Neural cell (in vitro differentiated cells): Measurements from ENCODE around the gene OR10K2. TPM values are rescaled to one million over a fixed set of nuclear protein-coding genes. Genes with fewer than 3 reads are reported as not detected.
"Not testable (repeated sequence)": the region's sequence is repeated elsewhere in the genome, so short reads cannot be mapped to it uniquely, and the experiment has no call there.

Experiments
- H2AFZ ChIP-seq: fragments of 200-600, 300-800 bp; sonication (generic), shearing (Covaris generic); 2 replicates; pipeline ENCODE4 v1.6.0; 2014; ENCODE audit warnings: low read depth, mild to moderate bottlenecking, antibody characterized with exemption, low read length, moderate library complexity
- H3F3A ChIP-seq: fragments of 200-600 bp; shearing (Covaris generic); 2 replicates; pipeline ENCODE4 v1.6.1; 2016; ENCODE audit warnings: mild to moderate bottlenecking, moderate library complexity, mixed read lengths, antibody characterized with exemption, low read length; ENCODE audit not compliant: insufficient read depth, poor library complexity, severe bottlenecking
- H3K27ac ChIP-seq: fragments of 200-600, 300-800 bp; sonication (generic), shearing (Covaris generic); 2 replicates; pipeline ENCODE4 v1.5.1; 2014; ENCODE audit warnings: mild to moderate bottlenecking, low read length, moderate library complexity
- H3K27me3 ChIP-seq: fragments of 300-800, 200-600 bp; sonication (generic), shearing (Covaris generic); 2 replicates; pipeline ENCODE4 v1.6.0; 2014; ENCODE audit warnings: mild to moderate bottlenecking, low read depth, low read length, moderate library complexity; ENCODE audit not compliant: insufficient read depth
- H3K36me3 ChIP-seq: fragments of 300-800, 200-600 bp; sonication (generic), shearing (Covaris generic); 2 replicates; pipeline ENCODE4 v1.5.1; 2014; ENCODE audit warnings: mild to moderate bottlenecking, antibody characterized with exemption, low read length, moderate library complexity; ENCODE audit not compliant: insufficient read depth
- H3K4me2 ChIP-seq: fragments of 300-800, 200-600 bp; sonication (generic), shearing (Covaris generic); 2 replicates; pipeline ENCODE4 v1.6.0; 2014; ENCODE audit warnings: mild to moderate bottlenecking, low read length
- H3K4me3 ChIP-seq: fragments of 300-800, 200-600 bp; sonication (generic), shearing (Covaris generic); 2 replicates; pipeline ENCODE4 v1.5.1; 2014; ENCODE audit warnings: mild to moderate bottlenecking, low read length, moderate library complexity
- H3K79me2 ChIP-seq: fragments of 200-600 bp; shearing (Covaris generic); replicated peaks from 2 replicates; pipeline ENCODE4 v1.6.0; 2014; ENCODE audit warnings: mild to moderate bottlenecking, low read length, moderate library complexity; ENCODE audit not compliant: insufficient read depth
- H3K9ac ChIP-seq: fragments of 300-800, 200-600 bp; sonication (generic), shearing (Covaris generic); 2 replicates; pipeline ENCODE4 v1.6.1; 2016; ENCODE audit warnings: mild to moderate bottlenecking, low read length, mixed read lengths
- H3K9me2 ChIP-seq: fragments of 200-600 bp; shearing (Covaris generic); 2 replicates; pipeline ENCODE4 v1.6.1; 2016; ENCODE audit warnings: mild to moderate bottlenecking, low read length, mixed read lengths; ENCODE audit not compliant: insufficient read depth
- H3K9me3 ChIP-seq: fragments of 200-600, 300-800 bp; sonication (generic), shearing (Covaris generic); 2 replicates; pipeline ENCODE4 v1.6.1; 2016; ENCODE audit warnings: mild to moderate bottlenecking, mixed run types, low read length, moderate library complexity, mixed read lengths
- H4K20me1 ChIP-seq: fragments of 200-600 bp; shearing (Covaris generic); 2 replicates; pipeline ENCODE4 v1.6.1; 2016; ENCODE audit warnings: mild to moderate bottlenecking, mixed run types; ENCODE audit not compliant: insufficient read depth
- CTCF ChIP-seq: fragments of 450-650 bp; IDR thresholded peaks from 2 replicates; pipeline ENCODE4 v1.5.1; 2014; ENCODE audit warnings: antibody characterized with exemption, mild to moderate bottlenecking, moderate library complexity; ENCODE audit not compliant: poor library complexity, severe bottlenecking
- EP300 ChIP-seq: fragments of 450-650 bp; conservative IDR thresholded peaks from 2 replicates; pipeline ENCODE4 v1.6.1; 2014; ENCODE audit warnings: antibody characterized with exemption, mild to moderate bottlenecking, moderate library complexity; ENCODE audit not compliant: poor library complexity, severe bottlenecking
- EZH2 ChIP-seq: fragments of 200-600, 300-800 bp; shearing (Covaris generic), sonication (generic); IDR thresholded peaks from 2 replicates; pipeline ENCODE4 v1.6.1; 2014; ENCODE audit warnings: antibody characterized with exemption, low read length, borderline replicate concordance, mild to moderate bottlenecking; ENCODE audit not compliant: insufficient read depth, poor library complexity, severe bottlenecking
- MXI1 ChIP-seq: fragments of 450-650 bp; conservative IDR thresholded peaks from 2 replicates; pipeline ENCODE4 v1.6.1; 2014; ENCODE audit warnings: antibody characterized with exemption, mild to moderate bottlenecking; ENCODE audit not compliant: poor library complexity, severe bottlenecking
- POLR2AphosphoS5 ChIP-seq: IDR thresholded peaks from 2 replicates; pipeline ENCODE4 v1.6.1; 2012
- RAD21 ChIP-seq: fragments of 450-650 bp; conservative IDR thresholded peaks from 2 replicates; pipeline ENCODE4 v1.6.1; 2014; ENCODE audit warnings: antibody characterized with exemption, mild to moderate bottlenecking, moderate library complexity
- SMC3 ChIP-seq: fragments of 450-650 bp; conservative IDR thresholded peaks from 2 replicates; pipeline ENCODE4 v1.6.1; 2014; ENCODE audit warnings: antibody characterized with exemption, mild to moderate bottlenecking, moderate library complexity; ENCODE audit not compliant: poor library complexity
- TAF1 ChIP-seq: IDR thresholded peaks from 2 replicates; pipeline ENCODE4 v1.6.1; 2012; ENCODE audit warnings: low read depth
- polyA plus RNA-seq: library from polyadenylated mRNA; depleted of rRNA; stranded (reverse); fragments of >200 nt; gene quantifications from 2 replicates; pipeline ENCODE4 v1.2.3, GENCODE V29; 2014
- TF ChIP-seq, protein P1 (sequence below): IDR thresholded peaks from 2 replicates; pipeline ENCODE4 v1.6.1; 2012; ENCODE audit warnings: borderline replicate concordance

The OR10K2 gene
- polyA plus RNA-seq, 1 donor from 2014 or later: not detected

- not testable (repeated sequence) for H4K20me1 ChIP-seq, H3K79me2 ChIP-seq, H3K9me3 ChIP-seq, H3K9ac ChIP-seq, H3K36me3 ChIP-seq, H3F3A ChIP-seq, H3K4me2 ChIP-seq, H2AFZ ChIP-seq, H3K27me3 ChIP-seq, H3K9me2 ChIP-seq, H3K27ac ChIP-seq, H3K4me3 ChIP-seq
Measured at GRCh38 chr1:158430163-158430562, 4.1 kb upstream of the OR10K2 start.

- Histone ChIP-seq H3K9me2 (no peaks in the 10 kb centered on the region), H3K27ac (no peak overlapping the region), H3K4me3 (no peak overlapping the region), H3K9ac (no peak overlapping the region), H3K9me3 (no peaks in the 10 kb centered on the region), H2AFZ (no peak overlapping the region), H4K20me1 (no peaks in the 10 kb centered on the region), H3K36me3 (no peaks in the 10 kb centered on the region), H3K79me2 (no peaks in the 10 kb centered on the region), H3F3A (no peaks in the 10 kb centered on the region), H3K4me2 (no peak overlapping the region), H3K27me3 (no peaks in the 10 kb centered on the region)
- TF ChIP-seq EP300 (no peak), POLR2AphosphoS5 (no peak), SMC3 (no peak), TAF1 (no peak), RAD21 (no peak), EZH2 (no peak), CTCF (no peak), MXI1 (no peak)
- TF ChIP-seq, protein P1, sequence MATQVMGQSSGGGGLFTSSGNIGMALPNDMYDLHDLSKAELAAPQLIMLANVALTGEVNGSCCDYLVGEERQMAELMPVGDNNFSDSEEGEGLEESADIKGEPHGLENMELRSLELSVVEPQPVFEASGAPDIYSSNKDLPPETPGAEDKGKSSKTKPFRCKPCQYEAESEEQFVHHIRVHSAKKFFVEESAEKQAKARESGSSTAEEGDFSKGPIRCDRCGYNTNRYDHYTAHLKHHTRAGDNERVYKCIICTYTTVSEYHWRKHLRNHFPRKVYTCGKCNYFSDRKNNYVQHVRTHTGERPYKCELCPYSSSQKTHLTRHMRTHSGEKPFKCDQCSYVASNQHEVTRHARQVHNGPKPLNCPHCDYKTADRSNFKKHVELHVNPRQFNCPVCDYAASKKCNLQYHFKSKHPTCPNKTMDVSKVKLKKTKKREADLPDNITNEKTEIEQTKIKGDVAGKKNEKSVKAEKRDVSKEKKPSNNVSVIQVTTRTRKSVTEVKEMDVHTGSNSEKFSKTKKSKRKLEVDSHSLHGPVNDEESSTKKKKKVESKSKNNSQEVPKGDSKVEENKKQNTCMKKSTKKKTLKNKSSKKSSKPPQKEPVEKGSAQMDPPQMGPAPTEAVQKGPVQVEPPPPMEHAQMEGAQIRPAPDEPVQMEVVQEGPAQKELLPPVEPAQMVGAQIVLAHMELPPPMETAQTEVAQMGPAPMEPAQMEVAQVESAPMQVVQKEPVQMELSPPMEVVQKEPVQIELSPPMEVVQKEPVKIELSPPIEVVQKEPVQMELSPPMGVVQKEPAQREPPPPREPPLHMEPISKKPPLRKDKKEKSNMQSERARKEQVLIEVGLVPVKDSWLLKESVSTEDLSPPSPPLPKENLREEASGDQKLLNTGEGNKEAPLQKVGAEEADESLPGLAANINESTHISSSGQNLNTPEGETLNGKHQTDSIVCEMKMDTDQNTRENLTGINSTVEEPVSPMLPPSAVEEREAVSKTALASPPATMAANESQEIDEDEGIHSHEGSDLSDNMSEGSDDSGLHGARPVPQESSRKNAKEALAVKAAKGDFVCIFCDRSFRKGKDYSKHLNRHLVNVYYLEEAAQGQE: no peak
Measured at GRCh38 chr1:158425027-158425426, 1.0 kb downstream of the OR10K2 start.

- TF ChIP-seq EZH2 (no peak), MXI1 (no peak), CTCF (no peak), POLR2AphosphoS5 (no peak), TAF1 (no peak), EP300 (no peak), SMC3 (no peak), RAD21 (no peak)
- TF ChIP-seq, protein P1: no peak
- no peaks in the 10 kb centered on the region for H3F3A ChIP-seq
- H3K9me3 ChIP-seq: no peaks in the 10 kb centered on the region
- no peaks in the 10 kb centered on the region for H3K9me2 ChIP-seq
- H3K4me3 ChIP-seq: no peak overlapping the region
- H3K4me2 ChIP-seq: no peak overlapping the region
- H3K79me2 ChIP-seq: no peaks in the 10 kb centered on the region
- H4K20me1 ChIP-seq: no peaks in the 10 kb centered on the region
- H3K27me3 ChIP-seq: no peaks in the 10 kb centered on the region
- no peak overlapping the region for H2AFZ ChIP-seq
- no peak overlapping the region for H3K9ac ChIP-seq
- H3K27ac ChIP-seq: no peak overlapping the region
- H3K36me3 ChIP-seq: no peaks in the 10 kb centered on the region
Measured at GRCh38 chr1:158422212-158422611, 3.8 kb downstream of the OR10K2 start.
